HG02852 (cell line): ENCODE results near the gene TTC29.
A peak's percentile ranks its signal among the peaks of the same experiment; 100 is the strongest.

Experiments
- ATAC-seq: cut with Tn5 transposase; IDR thresholded peaks from one replicate; pipeline ENCODE4 v1.9.1; 2021; ENCODE audit warnings: mild to moderate bottlenecking, moderate library complexity; ENCODE audit not compliant: unreplicated experiment

TTC29 gene, protein sequence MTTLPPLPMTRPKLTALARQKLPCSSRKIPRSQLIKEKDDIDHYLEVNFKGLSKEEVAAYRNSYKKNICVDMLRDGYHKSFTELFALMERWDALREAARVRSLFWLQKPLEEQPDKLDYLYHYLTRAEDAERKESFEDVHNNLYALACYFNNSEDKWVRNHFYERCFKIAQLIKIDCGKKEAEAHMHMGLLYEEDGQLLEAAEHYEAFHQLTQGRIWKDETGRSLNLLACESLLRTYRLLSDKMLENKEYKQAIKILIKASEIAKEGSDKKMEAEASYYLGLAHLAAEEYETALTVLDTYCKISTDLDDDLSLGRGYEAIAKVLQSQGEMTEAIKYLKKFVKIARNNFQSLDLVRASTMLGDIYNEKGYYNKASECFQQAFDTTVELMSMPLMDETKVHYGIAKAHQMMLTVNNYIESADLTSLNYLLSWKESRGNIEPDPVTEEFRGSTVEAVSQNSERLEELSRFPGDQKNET

GRCh38 chr4:146945556-146946374 lies at the start of gene TTC29:
TSS of gene TTC29 (minus strand) at chr4:146945864. CDS start at chr4:146939895, 5,969 bp downstream.
- ATAC-seq = peak; percentile 100

- no peak for ATAC-seq
These were observed 36.0 kb upstream of the TTC29 start for GRCh38 chr4:146981651-146982050.

DNA sequence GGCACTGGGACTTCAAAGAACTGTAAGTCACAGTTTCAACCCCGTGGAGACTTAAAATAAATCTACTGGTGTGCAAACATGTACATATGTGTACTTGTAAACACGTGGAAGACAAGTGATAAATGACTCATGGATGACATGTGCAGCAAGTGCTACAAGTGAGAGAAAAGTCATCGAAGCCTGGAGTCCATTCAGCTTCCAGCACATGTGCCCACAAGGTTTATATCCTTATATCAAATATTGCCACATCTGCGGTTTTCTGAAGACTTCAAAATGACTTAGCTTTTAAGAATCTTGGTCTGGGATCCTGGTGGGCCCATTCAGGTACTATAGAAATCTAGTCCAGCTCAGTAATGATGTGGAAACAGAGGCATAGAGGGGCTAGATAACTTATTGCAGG lies 33.0 kb upstream of the TTC29 start:
- ATAC-seq = no peak

- ATAC-seq = no peak
These were observed 30.5 kb upstream of the TTC29 start for GRCh38 chr4:146976145-146976544.

DNA sequence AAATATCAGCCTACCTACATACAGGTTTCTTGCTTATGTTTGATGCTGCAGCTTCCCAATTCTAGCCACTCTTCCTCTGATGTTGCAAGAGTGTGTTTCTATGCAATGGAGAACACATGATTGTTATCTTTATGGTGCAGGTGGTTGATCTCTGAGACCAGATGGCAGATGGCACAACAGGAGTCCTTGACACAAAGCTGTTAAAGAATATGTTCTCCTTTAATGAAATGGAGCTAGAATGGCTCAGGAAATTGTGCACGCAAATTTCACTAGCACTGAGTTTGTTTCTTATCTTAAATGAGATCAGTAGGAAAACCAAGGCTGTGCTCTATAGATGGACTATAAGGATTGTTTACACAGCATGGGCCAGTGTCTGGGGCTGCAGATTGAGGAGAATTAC lies 29.9 kb upstream of the TTC29 start:
- ATAC-seq = no peak

DNA sequence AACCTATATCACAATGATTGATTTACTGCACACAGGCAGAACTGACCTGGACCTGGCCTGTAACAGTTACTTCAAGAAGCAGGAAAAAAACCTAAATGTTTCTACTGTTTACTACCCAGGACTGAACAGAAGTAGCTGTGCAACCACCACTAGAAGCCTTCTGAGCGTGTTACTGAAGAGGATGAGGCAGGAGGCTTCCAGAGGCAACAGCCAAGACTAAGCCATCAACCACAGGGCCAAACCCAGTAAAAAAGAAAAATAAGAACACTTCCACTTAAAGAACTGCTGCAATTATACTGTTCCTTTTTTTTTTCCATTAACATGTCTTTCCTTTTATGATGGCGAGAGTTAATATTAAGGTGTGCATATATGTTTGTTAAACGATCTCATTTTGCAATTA lies 29.4 kb upstream of the TTC29 start:
- no peak for ATAC-seq

- no peak for ATAC-seq
These were observed 26.4 kb upstream of the TTC29 start for GRCh38 chr4:146972036-146972435.

DNA sequence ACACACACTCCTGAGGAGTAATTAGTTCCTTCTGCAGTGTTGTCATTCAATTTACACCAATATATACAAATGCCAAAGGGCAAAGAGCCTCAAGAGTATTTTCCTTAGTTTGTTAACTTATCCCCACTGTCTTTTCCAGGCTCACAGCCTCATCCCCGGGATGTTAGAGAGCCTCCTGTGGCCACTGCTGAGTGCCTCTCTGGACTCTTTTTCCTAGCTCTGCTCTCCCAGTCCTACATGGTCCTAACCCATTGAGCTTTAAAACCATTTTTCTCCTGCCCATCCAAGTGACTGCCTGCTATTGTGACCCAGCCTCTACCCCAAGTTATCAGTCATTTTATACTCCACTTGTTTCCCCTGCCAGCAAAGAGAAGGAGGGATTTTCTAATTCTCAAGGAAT lies 23.5 kb upstream of the TTC29 start:
- ATAC-seq = no peak

DNA sequence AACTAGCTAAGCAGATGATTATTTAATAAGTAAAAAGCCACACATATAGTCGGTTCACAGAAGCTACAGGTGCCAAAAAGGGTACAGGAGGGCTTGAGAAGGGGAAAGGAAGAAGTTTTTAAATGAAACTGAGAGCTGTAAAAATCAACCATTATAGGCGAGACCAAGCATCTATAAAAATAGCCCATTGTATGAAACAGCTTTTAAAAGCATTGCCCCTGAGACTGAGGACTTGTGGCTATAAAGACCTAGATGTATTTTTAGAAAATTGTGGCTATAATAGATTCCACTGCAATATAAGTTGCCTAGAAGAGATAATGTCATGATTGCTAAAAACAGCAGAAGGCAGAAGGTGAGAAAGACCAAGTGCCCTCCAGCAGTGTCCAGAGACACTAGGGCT lies 15.0 kb upstream of the TTC29 start:
- no peak for ATAC-seq

GRCh38 chr4:146959692-146960091 lies 14.0 kb upstream of the TTC29 start:
- no peak for ATAC-seq

DNA sequence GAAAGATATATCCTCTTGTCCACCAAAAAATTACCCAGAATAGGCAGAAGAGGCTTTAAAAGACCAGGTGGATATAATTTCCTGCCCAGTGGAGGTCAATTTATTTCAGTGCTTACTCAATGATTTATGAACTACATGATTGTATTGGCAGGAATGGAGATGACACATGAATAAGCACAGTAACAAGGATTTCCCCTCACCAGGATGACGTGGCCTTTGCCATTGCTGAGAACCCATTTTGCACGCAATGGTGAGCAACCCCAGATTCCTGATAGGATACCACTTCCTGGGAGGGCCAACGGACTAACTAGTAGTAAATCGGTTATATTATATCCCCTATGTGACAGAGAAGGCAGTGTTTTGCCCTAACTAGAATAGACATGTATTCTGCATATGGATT lies 11.6 kb upstream of the TTC29 start:
- no peak for ATAC-seq

DNA sequence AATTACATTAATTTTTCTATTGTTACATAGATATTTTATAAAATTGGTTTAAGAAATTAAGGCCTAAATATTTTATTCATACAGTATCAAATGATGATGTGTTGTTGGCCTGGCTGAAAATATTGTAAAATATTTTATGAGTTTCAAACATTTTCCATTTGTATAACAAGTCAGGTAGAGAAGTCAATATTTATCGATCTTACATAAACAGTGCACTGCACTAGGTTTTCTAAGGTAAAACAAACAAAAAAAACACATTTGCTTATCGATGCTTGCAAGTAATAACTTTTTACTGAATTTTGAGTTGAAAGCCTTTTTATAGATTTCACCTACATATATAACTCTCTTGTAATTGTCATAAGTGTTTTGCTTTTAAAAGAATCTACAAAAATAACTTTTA lies 7.2 kb upstream of the TTC29 start:
- no peak for ATAC-seq

DNA sequence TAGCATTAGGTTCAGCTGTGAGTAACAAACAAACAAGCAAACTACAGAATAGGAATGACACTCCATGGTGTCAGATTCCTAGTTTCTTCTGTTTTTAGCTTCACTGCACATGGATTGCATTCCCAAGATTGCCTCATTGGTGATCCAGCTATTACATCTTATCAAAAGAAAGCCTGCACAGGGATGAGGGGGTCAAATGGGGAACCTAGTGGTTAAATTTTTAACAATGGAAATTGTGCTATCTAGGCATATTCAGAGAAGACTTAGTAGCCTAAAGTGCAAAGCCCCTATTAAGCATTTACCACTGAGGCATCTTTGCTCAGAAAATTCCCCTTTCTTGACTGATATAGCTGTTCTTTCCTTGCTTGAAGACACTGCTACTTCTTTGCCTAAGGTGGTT lies 3.9 kb upstream of the TTC29 start:
- ATAC-seq = no peak

- no peak for ATAC-seq
These were observed 1.8 kb downstream of the TTC29 start for GRCh38 chr4:146943691-146944375.

GRCh38 chr4:146932116-146932515 lies 13.5 kb downstream of the TTC29 start:
- no peak for ATAC-seq

GRCh38 chr4:146930673-146931072 lies 15.0 kb downstream of the TTC29 start:
- no peak for ATAC-seq

DNA sequence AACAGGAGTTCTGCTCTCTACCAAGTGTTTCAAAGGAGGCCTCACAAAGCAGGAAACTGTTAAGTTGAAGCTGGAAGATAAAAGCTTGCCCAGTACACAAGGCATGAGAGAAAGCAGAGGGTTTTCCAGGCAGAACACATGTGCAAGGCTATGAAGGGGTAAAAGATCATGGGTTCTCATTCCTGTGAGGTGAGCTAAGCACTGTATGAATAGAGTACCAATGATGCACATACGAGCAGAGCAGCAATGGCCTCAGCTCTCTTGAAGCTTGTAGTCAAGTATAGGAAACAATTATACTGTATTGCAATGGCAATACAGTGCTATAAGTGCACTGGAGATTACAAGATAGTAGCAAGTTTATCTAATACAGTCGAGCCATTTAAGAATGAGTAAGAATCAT lies 18.0 kb downstream of the TTC29 start:
- ATAC-seq = no peak

DNA sequence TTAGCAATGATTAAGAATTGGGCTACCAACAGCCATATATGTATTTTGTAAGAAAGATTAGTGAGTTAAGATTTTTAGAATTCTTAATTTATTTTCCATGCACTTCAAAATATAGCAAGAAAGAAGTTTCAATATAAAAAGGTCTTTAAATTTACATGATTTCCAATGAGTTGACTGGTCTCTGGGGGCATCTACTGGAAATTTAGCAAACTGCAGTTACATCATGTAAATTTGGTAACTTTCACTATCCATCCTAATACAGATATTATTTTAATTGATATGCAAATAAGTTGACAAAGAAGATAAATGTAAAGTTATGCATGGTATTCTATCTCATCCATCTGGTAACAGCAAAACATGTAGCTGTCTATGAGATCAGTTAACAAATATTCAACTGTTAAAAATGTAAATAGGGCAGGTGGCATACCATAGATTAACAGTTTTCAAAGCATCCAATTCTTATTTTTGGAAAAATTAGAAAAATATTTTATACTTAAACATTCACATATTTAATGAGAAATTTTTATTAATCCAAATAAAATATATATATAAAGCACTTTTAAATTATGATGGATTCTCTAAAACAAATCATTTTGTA lies 29.1 kb downstream of the TTC29 start:
- ATAC-seq = no peak

DNA sequence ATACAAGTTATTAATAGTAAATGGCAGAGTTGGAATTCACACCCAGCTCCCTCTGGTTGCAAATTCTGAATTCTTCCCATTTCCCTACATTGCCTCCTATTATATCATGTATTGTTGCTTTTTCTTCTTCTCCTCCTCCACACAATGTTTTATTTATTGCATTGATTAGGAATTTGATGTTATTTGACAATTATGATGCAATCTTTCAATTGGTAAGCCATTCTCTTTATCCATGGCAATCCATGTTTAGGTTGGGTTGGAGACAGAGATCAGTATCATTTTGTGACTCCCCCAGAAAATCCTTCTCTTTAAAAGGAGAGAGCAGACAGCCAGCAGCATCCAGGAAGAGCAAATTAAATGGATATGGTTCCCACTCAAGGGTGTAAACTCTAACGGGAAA lies 30.5 kb downstream of the TTC29 start:
- ATAC-seq = no peak

- no peak for ATAC-seq
These were observed 45.4 kb downstream of the TTC29 start for GRCh38 chr4:146900295-146900694.

DNA sequence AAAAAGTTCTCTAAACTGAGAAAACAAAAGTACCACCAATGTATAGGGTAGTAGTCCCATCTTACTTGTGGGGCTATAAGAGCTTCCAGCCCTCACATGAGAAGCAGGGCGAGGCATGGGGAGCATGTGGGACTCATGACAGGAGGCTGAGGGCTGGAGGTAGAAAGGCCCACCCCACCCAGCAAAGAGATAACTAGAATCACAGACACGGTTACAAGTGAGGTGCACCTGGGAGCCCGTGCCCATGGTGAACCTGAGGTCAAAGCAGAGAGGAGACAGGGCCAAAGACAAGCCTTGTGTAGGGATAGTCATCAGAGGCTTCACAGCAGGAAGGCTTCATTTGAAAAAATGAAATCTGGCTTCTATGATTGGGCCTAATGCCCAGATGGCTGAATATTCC lies 55.4 kb downstream of the TTC29 start:
- no peak for ATAC-seq
